ENCODE measurements around the gene PIK3R3.

The PIK3R3 gene

DNA sequence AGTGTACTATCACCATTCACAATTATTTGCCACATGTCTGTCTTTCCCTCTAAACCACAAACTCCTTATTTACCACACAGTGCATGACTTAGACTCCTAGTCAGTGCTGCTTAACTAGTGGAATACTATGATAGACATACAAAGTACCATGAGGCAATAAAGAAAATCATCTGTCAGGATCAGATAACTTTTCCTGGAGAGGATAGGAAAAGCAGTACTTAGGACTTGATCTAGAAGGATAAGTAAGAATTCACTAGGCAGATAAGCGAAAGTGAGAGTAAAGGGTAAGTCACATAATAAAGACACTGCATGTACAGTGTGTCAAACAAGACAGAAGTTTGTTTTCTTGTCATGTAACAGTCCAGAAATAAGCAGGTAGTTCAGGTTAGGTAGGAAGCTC lies 21.3 kb upstream of the PIK3R3 start:
- DNase-seq = no peak

- no peak for DNase-seq
These were observed 20.8 kb upstream of the PIK3R3 start for GRCh38 chr1:46153228-46153627.

DNA sequence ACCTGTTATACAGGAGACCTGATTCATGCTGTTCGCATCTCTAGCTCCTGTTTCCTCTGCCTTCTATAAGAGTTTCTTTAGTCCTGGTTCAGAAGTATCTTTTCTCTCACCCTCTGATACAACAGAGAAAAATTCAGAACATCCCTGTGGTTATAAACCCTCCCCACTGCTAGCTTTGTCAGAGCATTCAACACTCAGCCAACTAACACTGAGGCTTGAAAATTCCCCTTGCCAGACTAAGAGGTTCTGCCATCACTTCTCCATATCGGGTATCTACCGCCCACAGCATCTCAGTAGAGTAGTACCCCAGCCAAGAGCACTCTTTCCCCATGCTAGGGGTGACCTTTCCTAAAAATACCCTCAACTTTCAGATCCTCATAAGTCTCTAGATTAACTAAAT lies 19.6 kb upstream of the PIK3R3 start:
- no peak for DNase-seq

DNA sequence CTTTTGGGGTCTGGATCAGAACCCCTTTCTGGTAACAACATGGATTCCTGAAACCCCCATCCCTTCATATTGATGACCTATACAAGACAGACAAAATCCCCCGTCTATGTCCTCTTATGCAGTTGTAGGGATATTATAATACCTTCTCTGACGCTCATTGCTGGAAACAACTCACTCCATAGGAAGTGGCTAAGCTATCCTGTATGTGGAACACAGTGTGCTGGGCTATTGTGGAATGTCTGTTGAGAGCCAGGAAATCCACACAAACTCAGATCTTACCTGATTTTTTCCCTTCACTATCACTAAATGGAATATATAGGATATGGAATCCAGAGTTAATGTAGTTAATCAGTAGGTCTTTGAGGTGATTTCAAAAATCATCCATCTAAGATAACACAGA lies 17.7 kb upstream of the PIK3R3 start:
- no peak for DNase-seq

DNA sequence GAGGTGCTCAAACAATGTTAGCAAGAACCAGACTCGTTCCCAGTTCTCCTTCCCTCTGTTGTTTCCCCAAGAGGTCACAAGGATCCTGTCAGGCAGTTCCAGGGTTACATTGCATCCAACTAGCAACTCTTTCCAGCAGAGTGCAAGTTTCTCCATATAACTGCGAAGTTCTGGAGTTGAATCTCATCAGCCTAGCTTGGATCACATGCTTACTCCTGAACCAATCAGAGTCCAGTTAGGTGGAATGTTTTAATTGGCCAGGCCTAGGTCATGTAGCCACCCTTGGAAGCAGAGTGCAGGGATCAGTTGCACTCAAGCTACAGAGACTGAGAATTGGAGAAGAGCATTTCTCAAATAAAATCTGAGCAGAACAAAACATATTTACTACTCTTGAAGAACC lies 15.9 kb upstream of the PIK3R3 start:
- no peak for DNase-seq

- DNase-seq = no peak
These were observed 5.5 kb upstream of the PIK3R3 start for GRCh38 chr1:46137916-46138315.

DNA sequence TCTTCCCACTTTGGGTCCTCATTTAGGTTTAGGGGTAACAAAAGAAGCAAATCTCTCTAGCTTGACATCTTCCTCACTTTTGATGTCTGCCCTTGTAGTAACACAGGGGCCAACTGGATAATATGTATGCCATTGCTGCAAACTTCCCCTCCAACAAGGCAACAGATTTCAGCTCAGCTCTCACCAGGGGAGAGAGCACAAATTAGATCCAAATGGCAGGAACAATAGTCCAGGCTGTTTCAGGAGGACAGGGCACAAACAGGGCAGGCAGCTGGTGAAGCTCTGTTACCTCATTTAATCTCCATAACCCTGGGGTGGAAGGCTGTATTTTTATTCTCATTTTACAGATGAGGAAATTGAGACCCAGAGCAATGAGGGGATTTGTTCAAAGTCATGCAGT lies 4.3 kb upstream of the PIK3R3 start:
- no peak for DNase-seq

DNA sequence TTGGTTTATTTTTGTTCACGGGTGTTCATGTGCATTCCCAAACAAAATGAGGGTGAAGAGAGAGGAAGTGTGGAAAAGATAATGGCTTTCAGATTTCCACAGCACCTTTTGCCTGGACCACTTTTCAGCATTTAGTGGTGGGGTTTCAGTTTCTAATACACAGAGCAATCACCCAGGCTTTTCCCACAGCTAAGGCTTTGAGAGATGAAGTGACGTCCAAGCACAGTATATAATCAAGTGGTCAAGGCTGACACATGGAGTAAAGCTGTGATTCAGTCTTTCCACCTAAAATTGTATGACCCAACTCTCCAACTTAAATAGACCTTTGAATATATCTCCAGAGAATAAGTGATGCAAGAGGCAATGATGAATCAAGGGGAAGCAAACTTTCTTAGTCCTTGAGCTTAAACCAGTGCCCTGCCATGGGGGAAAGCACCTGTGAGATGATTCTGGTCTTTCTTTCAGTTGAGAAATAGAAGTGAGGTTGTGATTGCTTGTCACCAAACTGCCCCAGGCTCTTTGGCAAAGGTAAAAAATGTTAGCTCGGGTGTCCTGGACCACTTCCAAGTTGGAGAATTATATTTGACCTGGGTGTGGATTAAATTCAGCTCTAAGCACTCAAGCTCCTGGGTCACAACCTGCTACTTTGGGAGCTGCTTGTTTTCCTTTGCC lies 2.4 kb upstream of the PIK3R3 start:
- DNase-seq = no peak

GRCh38 chr1:46133781-46134350 lies 1.4 kb upstream of the PIK3R3 start:
- DNase-seq = no peak

GRCh38 chr1:46133181-46133658 lies 791 bp upstream of the PIK3R3 start:
- DNase-seq = no peak

DNA sequence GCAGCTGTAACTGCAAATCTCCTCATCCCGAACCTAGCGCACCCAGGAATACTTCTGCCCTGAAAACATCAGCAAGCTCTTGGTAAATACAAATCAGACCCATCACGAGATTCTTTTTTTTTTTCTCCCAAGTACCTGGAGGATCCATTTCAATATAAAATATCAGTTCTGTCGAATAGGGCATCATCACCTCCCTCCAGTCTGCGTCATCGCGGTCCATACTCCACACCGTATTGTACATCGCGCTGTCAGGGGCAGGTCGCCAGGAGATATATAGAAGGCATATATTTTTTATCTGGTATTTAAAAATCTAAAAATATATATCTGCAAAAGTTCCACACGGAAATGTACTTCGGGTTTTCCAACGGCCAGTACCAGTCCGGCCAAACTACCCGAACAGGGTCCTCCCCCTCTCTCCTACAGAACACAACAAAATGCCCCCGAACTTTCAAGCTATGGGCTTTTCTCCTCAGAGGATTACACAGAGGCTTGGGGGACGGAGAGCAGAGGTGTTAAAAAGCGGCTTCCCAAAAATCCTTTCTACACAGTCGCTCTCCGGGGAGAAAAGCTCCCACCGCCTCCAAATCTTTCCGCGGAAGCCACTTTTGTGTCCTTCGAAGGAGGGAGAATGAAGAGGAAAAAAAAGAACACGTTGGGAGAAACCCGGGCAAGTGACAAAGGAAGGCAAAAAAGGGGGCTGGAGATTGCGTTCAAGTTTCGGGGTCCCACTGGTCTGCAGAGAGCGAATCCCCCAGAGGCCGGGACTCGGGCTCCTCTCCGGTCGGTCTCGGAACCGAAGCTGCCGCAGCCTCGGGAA lies 509 bp downstream of the PIK3R3 start:
- DNase-seq = no peak

DNA sequence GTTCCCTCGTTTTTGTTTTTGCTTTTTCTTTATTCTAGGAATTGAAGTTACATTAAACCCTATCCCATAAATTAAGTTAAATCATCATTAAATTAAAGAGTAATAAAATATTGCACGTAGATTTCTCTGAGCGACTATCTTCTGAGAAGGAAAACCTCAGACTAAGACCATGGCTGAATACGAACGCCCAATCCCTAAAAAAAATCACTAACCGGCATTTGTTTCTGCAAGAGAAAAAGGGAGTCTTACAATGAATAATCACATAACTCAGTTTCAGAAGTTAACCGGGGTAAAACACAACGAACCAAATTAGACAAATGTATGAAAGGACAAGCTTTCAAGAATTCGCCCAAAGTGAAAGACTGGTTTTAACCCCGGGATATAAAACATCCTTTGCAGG lies 1.3 kb downstream of the PIK3R3 start:
- DNase-seq = no peak

- DNase-seq = no peak
These were observed 1.8 kb downstream of the PIK3R3 start for GRCh38 chr1:46130606-46131005.

DNA sequence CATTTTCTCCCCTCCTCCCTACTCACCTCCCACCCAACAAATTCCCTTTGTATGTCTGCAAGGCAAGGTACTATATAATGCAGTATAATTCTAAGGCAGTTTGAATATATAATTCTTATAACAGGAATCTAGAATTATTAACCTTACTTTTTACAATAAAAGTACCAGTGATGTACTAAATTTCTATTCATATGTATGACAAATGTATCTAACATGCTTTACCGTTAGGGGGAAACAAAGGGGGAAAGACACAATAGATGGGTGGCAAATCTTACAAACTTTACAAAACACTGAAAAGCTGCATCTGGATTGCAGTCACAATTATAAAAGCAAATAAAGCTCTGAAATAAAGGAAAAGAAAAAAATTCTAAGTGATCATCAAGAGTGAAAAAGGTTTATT lies 2.3 kb downstream of the PIK3R3 start:
- DNase-seq = no peak

GRCh38 chr1:46128344-46128743 lies 4.1 kb downstream of the PIK3R3 start:
- no peak for DNase-seq

DNA sequence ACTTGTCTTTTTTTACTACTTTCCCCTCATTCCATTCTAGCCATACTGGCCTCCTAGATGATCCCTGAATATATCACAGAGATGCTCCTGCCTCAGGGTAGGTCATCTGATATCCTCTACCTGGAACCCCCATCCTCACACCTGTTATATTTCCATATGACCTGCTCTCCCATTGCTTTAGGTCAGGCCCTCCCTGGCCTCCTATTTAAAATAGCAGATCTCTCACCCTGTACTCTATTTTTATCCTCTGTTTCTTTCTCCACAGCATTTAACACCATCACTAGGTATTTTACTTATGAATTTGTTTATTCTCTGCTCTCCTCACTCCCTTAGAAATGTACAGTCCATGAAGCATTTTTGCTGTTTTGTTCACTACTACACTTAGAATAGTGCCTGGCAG lies 13.6 kb downstream of the PIK3R3 start:
- DNase-seq = no peak

- peak; percentile 24 for DNase-seq
These were observed 14.5 kb downstream of the PIK3R3 start for GRCh38 chr1:46117810-46118494.

- DNase-seq = no peak
These were observed 17.4 kb downstream of the PIK3R3 start for GRCh38 chr1:46114925-46115603.

DNA sequence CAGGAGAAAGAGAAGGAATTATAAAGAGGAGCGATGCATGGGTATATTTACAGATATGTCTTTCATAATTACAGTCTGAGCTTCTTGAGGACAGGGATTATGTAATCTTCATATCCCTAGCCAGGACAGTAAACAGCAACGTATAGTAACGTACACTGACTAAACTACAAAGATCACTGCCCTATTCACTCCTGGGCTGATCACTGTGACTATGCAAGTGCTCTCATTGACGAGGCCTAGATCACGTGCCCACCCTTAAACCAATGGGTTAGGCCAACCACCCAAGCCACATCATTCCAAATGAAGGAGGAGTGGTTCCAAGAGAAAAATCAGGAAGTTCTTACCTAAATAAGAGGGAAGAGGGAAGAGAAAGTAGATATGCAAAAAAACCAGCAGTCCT lies 18.5 kb downstream of the PIK3R3 start:
- DNase-seq = no peak

DNA sequence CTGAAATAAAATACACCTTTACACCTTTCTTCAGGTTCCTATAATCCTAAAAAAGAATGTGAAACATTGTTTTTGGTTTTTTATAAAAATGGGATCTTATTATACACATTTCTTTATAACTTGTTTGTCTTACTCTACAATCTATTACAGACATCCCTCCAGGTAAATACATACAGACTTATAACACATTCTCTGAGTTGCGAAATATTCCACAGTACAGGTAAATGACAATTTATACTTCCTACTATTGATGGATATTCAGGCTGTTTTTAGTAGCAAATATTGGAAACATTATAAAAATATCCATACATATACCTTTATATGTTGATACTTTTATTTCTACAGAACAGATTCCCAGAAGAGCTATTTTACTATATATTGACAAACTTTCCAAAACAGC lies 20.3 kb downstream of the PIK3R3 start:
- no peak for DNase-seq

GRCh38 chr1:46110521-46110920 lies 21.9 kb downstream of the PIK3R3 start:
- DNase-seq = no peak

GRCh38 chr1:46102769-46103476 lies 29.5 kb downstream of the PIK3R3 start:
- DNase-seq = peak; percentile 5
